GM23248 (cell line): ENCODE results near the gene CIAO3.

Experiments used
- EZH2 ChIP-seq: fragments of 200-600 bp; sonication (generic); IDR thresholded peaks from 2 replicates; pipeline ENCODE4 v1.6.1; 2018; ENCODE audit warnings: antibody characterized with exemption, mild to moderate bottlenecking; ENCODE audit not compliant: insufficient read depth, poor library complexity, severe bottlenecking
- EZH2phosphoT487 ChIP-seq: fragments of 200-600 bp; sonication (generic); IDR thresholded peaks from 2 replicates; pipeline ENCODE4 v1.6.1; 2018; ENCODE audit warnings: antibody characterized with exemption, moderate library complexity, mild to moderate bottlenecking, low read depth; ENCODE audit not compliant: insufficient read depth

GRCh38 chr16:743794-744500, 3.1 kb upstream of the CIAO3 start:
- TF ChIP-seq EZH2 (no peak), EZH2phosphoT487 (no peak)
